ENCODE results near the gene ARHGAP1. TPM values are rescaled to one million over a fixed set of nuclear protein-coding genes. Genes with fewer than 3 reads are reported as not detected.

The ARHGAP1 gene
- total and polyA plus RNA-seq, 12 donors, result 18.7 to 125 (median 70.2) TPM

DNA sequence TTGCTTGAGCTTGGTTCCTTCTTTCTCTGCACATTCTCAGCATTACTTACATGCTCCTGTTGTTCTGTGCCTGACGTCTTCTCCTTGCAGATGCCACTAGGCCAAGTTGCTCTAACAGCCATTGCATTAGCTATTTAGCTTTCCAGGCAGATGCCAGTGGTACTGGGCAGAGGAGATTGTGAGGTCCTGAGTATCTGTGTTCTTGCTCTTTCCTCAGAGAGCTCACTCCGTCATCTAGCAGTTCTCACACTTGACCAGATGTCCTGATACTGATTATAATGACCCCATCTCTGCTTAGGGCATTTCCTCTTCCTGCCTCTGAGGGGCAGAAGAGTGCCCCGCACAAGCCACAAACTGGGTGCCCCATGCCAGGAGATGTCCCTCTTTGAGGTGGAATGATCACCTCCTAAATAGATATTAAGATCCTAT is 30.7 kb downstream of the ARHGAP1 start:
- H3K4me1 ChIP-seq (replicated peaks in 1 of 2), result peaks cover under 1 to 26% of the 10 kb centered on the region in 2 donors
- H3K27ac ChIP-seq, result no peak overlapping the region
- peaks cover 0 to 89% of the 10 kb centered on the region in 2 donors for H3K36me3 ChIP-seq (replicated peaks in 1 of 2)
- WGBS, 4 donors, result 63 to 73% (median 67%) methylated on average over 3 of the region's 3 CpGs
- TF ChIP-seq, protein P1, sequence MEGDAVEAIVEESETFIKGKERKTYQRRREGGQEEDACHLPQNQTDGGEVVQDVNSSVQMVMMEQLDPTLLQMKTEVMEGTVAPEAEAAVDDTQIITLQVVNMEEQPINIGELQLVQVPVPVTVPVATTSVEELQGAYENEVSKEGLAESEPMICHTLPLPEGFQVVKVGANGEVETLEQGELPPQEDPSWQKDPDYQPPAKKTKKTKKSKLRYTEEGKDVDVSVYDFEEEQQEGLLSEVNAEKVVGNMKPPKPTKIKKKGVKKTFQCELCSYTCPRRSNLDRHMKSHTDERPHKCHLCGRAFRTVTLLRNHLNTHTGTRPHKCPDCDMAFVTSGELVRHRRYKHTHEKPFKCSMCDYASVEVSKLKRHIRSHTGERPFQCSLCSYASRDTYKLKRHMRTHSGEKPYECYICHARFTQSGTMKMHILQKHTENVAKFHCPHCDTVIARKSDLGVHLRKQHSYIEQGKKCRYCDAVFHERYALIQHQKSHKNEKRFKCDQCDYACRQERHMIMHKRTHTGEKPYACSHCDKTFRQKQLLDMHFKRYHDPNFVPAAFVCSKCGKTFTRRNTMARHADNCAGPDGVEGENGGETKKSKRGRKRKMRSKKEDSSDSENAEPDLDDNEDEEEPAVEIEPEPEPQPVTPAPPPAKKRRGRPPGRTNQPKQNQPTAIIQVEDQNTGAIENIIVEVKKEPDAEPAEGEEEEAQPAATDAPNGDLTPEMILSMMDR (IDR thresholded peaks at IDR 0.05), result peak in 5 of 6 experiments; percentile 9 to 37 (median 31)
- no peak for TF ChIP-seq POLR2A (IDR thresholded peaks at IDR 0.05)
- H3K27me3 ChIP-seq, result no peaks in the 10 kb centered on the region
- peak in 1 of 7 donors; percentile 30 for DNase-seq
- H3K4me3 ChIP-seq, result no peak overlapping the region
- H3K9me3 ChIP-seq (replicated peaks in 1 of 3), result no peaks in the 10 kb centered on the region
- intact Hi-C loops (cut with DNase I), result no loop called here

DNA sequence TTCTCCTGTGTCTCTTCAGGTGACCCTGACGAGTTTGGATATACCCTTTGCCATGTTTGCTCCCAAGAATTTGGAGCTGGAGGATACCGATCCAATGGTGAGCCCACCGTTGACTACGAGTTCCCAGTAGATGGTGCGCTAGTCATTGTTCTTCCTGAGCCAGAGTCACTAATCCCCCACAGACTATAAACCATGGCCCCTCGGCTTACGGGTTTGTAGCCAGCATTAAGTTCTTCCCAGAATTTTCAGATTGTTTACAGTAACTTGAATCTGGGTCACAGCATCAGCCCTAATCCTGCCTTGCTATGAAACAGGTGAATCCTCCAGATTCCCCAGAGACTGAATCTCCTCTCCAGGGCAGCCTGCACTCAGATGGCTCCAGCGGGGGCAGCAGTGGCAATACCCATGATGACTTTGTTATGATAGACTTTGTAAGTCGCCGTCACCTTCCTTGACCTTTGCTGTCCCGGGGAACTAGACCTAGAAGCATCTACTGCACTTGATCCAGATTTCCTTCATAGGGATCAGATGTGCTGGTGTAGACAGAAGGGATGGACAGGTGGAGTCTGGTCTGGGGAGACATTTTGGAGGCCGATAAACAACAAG is 31.8 kb downstream of the ARHGAP1 start:
- Histone ChIP-seq H3K4me3 (no peak overlapping the region), H3K27me3 (no peaks in the 10 kb centered on the region), H3K36me3 (replicated peaks in 1 of 2) (peaks cover 0 to 95% of the 10 kb centered on the region in 2 donors), H3K9me3 (replicated peaks in 1 of 3) (no peaks in the 10 kb centered on the region), H3K4me1 (replicated peaks in 1 of 2) (peaks cover 0 to 17% of the 10 kb centered on the region in 2 donors), H3K27ac (peak overlapping the region in 1 of 5 donors; percentile 78)
- no peak for TF ChIP-seq POLR2A (IDR thresholded peaks at IDR 0.05)
- TF ChIP-seq, protein P1 (IDR thresholded peaks at IDR 0.05), result no peak
- intact Hi-C loops (cut with DNase I), result no loop called here
- DNase-seq, result peak in 3 of 7 donors; percentile 7 to 44 (median 18)
- WGBS, 4 donors, result 91 to 93% (median 92%) methylated on average over 10 to 12 of the region's 12 CpGs

DNA sequence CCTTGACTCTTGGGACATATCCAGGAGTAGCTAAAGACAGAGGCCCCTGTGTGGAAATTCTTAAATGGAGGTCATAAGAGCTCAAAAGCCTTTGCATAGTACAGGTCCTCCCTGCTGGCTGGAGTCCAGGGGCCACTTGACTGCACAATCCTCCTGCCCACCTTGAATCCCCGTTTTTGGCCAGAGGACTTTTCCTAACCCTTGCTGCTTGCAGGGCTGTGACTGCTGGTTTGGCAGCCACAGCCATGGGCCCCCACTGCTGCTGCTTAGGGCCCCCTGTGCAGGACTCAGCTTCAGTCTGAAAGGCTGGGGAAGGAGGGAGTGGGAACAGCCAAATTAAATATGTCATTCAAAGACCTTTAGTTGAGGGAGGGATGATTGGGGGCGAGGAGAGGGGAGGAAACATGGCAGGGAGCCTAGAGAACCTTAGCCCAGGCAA is 33.4 kb downstream of the ARHGAP1 start:
- Histone ChIP-seq H3K27ac (peak overlapping the region in 3 of 5 donors; percentile 19 to 78 (median 42)), H3K4me3 (no peak overlapping the region), H3K4me1 (replicated peaks in 1 of 2) (peaks cover 0 to 17% of the 10 kb centered on the region in 2 donors), H3K27me3 (no peaks in the 10 kb centered on the region), H3K9me3 (replicated peaks in 1 of 3) (no peaks in the 10 kb centered on the region), H3K36me3 (replicated peaks in 1 of 2) (peaks cover 0 to 87% of the 10 kb centered on the region in 2 donors)
- DNase-seq, result peak in 3 of 7 donors; percentile 43 to 68 (median 52)
- WGBS, 4 donors, result 50 to 65% (median 62%) methylated on average over 2 of the region's 2 CpGs
- TF ChIP-seq, protein P1 (IDR thresholded peaks at IDR 0.05), result no peak
- TF ChIP-seq POLR2A (IDR thresholded peaks at IDR 0.05), result no peak
- intact Hi-C loops (cut with DNase I), result no loop called here

DNA sequence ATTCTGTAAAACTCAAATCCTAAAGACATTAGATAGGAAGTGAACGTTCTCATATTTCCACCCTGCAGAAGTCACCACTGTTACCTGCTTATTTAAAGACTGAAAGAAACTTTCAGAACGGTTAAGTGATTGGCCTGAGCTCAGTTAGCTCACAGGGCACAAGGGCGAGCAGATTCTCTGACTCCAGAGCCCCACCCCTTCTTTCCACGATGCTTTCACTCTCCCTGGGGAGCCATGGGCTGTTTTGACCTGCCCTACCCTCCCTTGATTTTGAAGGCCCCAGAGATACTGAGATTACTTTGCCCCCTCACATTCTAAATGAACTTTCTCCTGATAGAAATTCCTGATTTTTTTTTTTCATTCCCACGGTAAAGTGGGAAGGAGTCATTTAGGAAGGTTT is 33.9 kb downstream of the ARHGAP1 start:
- peak in 2 of 7 donors; percentile 34 to 59 for DNase-seq
- Histone ChIP-seq H3K36me3 (replicated peaks in 1 of 2) (peaks cover 0 to 84% of the 10 kb centered on the region in 2 donors), H3K4me3 (no peak overlapping the region), H3K4me1 (replicated peaks in 1 of 2) (peaks cover 0 to 17% of the 10 kb centered on the region in 2 donors), H3K27me3 (no peaks in the 10 kb centered on the region), H3K27ac (peak overlapping the region in 4 of 5 donors; percentile 19 to 78 (median 47)), H3K9me3 (replicated peaks in 1 of 3) (no peaks in the 10 kb centered on the region)
- TF ChIP-seq, protein P1 (IDR thresholded peaks at IDR 0.05), result no peak
- TF ChIP-seq POLR2A (IDR thresholded peaks at IDR 0.05), result no peak
- intact Hi-C loops (cut with DNase I), result no loop called here
- 56 to 67% (median 59%) methylated on average over 5 of the region's 5 CpGs for WGBS, 4 donors

Measured in adrenal gland (tissue), 12 donors.